ENCODE measurements around the gene PHLDB1.
"Not testable (repeated sequence)": the region's sequence is repeated elsewhere in the genome, so short reads cannot be mapped to it uniquely, and the experiment has no call there.

The PHLDB1 gene

DNA sequence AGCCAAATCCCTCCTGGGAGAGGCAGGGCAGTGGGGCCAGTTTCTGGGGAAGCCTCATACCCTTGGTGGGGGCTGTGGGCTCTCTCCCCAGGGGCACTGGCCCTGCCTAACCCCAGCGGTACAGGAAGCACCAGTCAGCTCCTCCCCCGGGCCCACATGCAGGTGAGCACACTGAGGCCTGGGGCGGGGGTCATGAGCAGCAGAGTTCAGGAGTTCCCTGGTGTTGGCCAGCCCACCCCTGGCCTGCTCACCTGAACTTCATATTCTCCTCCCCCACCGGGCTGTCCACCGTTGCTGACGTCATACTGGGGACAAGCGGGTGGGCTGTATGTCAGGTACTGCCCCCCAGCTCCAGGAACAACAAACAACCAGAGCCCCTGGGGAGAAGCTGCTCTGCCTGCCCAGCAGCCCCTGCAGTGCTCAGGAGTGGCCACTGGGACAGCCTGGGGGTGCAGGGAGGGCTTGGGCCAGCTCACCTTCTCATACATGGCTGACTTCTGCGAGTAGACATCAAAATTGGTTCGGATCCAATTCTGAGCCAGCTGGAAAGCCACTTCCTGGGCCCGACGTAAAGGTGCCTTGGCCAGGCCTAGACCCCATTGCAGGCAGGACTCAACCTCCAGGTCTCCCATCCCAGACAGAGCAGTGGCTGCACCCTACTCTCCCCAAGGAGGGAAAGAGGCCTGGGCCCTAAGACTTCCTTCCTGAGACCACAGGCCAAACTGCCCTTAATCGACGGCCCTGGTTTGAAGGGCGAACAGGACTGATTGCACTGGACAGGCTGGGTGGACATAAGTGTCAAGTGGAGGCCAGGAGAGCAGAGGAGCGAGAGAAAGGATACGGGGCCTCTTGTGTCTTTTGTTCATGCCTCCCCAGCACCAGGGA lies 51.3 kb downstream of the PHLDB1 start:
- DNase-seq (ENCODE audit: low read depth in 2 of 2): no peak

DNA sequence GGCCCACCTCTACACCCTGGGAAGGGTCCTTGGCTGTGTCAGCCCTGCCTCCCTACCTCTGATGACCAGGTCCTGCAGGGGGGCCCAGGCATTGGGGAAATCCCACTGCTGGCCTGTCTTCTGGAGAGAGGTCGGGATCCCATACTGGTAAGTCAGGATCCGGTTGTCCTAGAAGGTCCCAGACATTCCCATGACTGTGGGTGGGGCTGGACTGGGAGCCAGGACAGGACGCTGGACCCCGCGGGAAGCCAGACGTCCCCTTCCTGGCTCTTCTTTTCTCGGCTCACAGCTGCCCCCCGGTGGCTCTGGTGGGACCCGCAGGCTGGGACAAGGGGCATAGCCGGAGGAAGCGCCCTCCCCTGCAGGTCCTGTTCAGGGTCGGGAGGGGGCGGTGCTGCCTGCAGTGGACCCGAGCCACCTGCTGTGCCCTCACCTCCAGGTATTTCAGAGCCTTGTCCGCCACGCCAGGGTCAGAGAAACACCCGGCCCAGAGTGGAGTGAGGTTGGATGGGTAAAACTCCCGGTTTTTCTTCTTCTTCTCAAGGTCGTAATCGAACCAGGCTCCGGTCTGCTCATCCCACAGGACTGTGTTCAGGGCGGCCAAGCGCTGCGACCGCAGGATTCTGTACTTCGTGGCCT lies 52.0 kb downstream of the PHLDB1 start:
- DNase-seq (ENCODE audit: low read depth in 2 of 2): peak; percentile 72 to 94

DNA sequence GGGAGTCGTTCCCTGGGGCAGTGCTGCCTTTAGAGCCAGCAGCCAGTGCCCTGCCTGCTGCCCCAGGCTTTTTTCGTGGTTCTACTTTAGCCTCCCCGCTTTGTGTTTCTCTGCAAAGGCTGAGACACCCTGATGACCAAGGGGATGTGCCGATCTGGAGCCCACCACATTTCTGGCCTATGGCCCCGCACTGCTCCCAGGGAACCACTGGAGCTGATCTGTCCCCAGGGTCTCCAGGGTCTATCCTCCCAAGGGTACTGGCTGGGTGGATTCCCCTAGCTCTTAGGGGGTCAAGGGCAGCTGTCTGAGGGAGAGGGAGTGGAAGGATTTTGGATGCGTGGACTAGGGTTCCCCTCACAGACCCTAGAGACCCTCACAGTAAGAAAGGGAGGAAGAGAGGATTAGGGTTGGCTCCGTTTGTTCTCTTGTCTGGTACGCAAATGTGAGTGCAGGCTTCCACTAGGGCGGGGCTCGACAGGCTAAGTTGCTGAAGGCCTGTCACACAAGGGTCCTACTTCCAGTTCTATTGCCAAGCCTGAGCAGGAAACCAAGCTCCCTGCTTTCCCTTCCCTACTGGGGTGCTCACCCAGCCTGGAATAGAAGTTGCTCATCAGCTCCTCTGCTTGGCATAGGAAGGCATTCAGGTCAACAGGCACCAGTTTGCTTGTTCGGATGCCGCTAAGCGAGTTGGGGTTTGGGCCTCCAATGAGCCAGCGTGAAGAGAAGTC lies 52.7 kb downstream of the PHLDB1 start:
- no peak for DNase-seq (ENCODE audit: low read depth in 2 of 2)

DNA sequence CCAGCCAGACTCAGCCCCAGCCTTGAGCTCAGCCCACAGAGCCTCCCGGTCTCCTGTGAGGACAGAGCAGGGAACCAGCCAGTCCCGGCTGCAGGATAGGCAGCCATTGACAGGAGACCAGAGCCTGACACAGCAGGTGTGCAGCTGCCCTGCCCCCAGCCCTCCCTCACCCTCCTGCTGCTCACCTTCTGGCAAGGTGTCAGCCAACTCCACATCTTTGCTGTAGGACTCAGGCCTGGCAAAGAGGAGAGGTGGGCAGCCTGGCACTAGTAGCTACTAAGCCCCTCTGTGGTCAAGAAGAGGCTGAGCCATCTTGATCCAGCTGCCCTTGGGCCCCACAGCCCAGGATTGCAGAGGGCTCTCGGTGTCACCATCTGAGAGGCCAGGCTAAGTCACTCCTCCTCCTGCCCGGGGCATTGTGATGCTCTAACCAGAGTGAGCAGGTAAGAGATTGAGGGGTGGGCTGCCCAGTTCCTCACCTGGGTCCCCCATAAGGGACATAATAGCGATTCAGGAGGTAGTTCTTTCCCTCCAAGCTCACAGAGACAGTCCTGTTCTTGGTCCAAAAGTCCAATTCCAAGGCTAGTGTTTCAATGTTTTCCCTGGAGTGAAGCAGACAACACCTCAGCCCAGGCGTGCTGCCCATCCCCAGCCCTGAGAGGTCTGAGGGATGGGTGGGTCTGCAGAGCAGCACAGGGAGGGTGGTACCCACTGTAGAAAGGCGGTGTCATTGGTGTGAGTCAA lies 53.4 kb downstream of the PHLDB1 start:
- no peak for DNase-seq (ENCODE audit: low read depth in 2 of 2)

DNA sequence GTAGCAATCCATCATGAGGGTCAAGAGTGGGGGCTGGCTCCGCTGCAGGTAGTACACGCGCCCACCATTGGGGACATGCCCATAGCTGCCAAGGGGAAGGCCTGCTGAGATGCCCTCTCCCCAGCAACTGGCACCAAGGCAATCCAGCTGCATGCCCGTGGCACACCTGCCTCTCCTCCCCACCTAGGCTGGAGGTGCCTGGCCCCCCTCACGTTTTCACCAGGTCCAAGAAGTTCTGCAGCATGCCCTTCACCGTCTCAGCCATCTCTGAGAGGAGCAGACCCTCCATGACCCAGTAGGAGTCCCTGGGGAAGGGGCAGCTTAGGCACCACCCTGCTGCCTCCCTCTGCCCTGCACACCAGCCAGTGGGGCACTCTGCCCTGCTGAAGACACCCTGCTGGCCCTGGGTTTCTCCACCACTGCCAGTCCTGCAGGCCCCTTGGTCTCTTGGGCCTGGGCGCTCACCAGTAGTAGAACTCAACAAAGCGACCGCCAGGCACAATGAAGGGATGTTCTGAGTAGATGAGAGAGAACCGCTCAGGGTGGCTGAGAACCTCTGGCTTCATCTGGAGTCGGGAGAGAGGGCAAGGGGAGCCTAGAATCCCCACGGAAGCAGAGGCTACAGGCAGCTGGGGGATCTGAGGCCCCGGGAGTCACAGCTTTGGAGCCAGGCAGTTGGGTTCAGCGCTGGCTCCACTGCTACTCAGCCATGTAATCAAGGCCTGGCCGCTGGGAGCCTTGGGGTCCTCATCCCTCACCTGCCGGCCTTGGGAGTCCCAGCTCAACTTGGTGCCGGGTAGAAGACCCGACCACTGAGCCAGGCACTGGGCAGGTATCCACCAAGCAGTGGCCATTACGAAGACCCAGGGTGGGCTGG lies 54.2 kb downstream of the PHLDB1 start:
- no peak for DNase-seq (ENCODE audit: low read depth in 2 of 2)

DNA sequence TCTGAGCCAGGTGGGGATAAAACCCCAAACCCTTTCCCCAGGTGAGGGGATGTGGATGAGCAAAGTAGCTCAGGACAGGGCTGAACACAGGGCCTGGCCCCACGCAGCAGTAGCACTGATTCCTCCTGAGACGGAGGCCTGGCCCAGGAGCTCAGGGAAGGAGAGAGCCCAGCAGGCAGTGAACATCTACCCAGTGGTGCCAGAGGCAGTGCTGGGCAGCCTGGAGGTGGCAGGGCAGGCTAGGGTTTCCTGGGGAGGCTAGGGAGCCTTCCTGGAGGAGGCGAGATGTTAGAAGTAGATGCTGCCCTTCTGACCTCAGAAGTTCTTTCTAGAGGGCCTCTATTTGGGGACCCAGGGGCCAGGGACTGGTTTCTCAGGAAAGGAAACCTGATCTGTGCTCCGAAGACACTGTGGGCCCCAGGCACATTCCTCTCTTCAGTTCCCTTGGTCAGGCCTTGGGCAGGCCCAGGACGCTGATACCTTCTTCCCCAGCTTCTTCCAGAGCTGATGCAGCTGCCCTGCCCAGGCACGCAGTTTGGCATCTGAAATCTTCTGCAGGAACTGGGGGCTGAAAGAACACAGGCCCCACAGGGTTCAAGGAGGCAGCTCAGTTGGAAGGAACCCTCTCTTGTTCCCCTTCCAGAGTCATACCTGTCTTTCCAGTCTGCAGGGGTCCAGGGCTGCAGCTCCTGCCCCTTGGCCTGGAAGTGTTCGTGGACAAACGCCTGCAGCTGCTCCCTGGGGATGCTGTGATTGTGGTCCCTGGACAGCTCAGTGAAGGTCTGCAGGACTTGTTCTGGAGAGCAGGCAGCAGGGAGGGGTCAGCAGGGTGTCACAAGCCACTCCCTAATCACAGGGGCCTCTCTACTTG lies 55.2 kb downstream of the PHLDB1 start:
- no peak for DNase-seq (ENCODE audit: low read depth in 2 of 2)

DNA sequence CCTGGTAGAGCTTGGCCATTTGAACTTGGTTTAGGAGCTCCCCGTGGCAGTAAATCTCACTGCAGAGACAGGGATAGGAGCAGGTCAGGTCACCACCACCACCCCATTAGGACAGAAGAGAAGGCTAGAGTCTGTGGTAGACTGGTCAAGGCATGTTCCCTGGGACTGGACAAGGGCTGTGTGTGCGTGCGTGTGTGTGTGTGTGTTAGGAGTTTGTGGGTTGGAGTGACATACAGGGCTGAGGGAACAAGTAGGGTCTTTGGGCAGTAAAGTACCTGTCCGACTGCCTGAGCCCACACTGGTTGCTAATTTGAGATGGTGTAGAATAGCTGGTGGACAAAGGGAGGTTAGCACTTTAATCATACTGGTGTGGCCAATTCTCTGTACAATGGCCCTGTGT lies 56.0 kb downstream of the PHLDB1 start:
- no peak for DNase-seq (ENCODE audit: low read depth in 2 of 2)

DNA sequence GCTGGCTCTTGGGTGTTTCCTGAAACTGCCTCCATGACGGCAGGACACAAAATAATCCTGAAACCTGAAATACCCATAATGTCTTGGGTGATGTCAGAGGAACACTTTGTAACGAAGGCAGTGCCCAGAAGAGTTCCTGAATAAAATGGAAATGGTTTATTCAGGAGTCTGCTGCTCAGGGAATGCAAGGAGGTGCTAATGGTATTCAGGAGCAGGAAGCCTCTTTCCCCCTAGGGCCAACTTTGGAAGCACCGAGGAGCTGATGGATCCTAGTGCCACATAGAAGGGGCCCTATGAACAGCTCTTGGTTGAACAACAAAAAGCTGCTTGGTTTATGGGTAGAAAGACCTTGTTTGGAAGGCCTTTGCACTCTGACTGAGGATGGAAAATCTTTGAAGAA lies 56.5 kb downstream of the PHLDB1 start:
- no peak for DNase-seq (ENCODE audit: low read depth in 2 of 2)

DNA sequence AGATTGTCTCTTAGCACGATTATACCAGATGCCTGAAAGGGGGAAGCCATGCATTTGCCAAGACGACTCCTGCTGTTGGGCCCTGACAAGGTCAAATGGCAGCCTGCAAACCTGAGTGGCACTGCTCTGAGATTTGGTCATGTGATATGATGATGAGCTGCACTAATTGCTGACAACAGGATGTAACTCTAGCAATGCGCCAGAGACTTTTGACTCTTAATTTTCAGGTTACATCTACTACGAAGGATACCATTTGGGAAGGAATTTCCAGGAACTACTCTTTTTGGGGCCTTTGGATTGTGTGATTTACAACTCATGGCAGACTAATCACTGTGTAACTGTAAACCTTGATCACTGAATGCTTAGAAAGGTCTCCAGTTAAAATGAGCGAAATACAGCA lies 59.0 kb downstream of the PHLDB1 start:
- no peak for DNase-seq (ENCODE audit: low read depth in 2 of 2)

DNA sequence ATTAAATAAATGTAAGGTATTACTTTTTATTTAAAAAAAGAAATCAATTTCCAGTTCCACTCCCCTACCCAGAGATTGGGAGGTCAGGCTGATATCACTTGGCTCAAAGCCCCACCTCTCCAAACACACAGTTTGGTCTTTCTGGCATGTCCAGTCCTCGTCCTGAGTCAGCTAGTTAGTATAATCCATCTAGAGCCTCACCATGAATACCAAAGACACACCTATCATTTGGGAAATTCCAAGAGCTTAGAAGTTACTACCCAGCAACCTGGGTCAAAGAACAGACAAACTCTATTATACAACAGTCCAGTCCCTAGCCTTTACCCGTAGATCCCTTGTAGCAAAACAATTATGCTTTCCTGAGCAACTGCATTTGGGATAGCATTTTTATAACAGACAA lies 62.6 kb downstream of the PHLDB1 start:
- DNase-seq (ENCODE audit: low read depth in 2 of 2): no peak

DNA sequence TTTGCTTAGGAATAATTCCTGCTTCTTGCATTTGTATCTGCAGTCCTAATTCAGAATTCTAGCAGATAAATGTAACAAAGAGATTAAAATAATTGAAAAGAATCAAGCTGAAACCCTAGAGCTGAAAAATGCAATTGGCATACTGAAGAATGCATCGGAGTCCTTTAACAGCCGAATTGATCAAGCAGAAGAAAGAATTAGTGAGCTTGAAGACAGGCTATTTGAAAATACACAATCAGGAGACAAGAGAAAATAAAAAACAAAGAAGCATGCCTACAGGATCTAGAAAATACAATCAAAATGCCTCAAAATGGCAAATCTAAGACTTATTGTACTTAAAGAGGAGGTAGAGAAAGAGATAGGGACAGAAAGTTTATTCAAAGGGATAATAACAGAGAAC lies 63.8 kb downstream of the PHLDB1 start:
- no peak for DNase-seq (ENCODE audit: low read depth in 2 of 2)

DNA sequence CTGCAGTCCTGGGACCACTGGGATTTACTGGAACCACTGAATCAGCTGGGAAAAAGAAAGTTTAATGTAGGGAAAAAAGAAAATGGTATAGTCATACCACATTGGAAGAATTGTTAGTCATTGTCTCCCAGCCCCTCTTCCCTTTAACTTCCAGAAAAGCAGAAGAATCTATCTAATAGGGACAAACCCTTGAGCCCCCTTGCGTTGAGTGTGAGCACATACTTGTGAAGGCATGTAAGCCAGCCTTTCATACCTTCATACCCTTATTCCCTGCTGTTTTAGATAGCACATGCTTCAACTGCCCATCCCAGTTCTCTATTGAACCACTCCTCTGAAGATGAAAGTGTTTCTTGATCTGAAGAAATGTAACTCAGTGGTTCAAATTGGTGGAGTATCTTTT lies 65.4 kb downstream of the PHLDB1 start:
- DNase-seq (ENCODE audit: low read depth in 2 of 2): no peak

DNA sequence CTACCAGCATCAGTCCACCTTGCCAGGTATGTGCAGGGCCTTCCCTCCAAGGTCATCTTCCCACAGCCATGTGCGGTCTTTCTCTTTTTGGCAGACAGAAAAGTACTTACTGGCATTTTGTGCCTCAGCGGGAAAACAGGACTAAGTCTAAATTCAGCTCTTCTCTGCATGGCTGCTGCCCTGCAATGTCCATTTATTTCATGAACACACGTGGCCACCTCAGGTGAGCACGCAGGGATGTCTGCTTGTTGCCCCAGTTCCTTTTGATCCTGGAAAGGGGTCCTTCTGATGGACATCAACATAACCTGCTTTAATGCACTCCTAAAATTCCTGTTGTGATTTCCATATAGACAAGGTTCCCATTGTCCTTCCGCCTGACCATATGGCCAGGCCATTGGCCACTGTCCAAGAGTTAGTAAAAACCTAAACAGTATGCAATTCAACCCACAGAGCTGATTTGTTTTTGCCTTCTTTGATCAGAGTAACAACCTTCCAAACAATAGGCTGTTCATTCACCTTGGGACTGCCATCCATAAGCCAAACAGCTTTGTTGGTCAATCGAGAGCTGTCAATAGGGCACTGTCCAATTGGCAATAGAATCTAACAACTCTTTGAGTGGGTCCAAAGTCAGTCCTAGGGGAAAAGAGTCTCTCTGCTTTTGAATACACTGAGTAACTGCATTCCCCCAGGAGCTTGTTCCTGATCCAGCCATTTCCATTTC lies 66.1 kb downstream of the PHLDB1 start:
- no peak for DNase-seq (ENCODE audit: low read depth in 2 of 2)

DNA sequence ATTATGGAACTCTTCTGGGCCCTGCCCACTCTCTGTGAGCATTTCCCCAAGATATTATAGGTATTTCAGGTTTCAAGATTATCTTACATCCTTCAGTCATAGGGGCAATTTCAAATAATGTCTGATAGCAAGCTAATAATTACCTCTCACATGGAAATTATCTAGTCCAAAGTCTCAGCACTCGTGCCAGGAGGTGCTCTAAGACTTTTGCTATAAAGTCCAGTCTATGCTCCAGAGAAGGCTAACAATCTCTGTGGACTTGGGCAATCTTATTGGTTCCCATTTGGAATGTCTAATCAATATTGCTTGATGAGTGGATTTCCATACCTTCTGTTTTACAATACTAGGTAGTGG lies 66.6 kb downstream of the PHLDB1 start:
- DNase-seq (ENCODE audit: low read depth in 2 of 2): no peak

DNA sequence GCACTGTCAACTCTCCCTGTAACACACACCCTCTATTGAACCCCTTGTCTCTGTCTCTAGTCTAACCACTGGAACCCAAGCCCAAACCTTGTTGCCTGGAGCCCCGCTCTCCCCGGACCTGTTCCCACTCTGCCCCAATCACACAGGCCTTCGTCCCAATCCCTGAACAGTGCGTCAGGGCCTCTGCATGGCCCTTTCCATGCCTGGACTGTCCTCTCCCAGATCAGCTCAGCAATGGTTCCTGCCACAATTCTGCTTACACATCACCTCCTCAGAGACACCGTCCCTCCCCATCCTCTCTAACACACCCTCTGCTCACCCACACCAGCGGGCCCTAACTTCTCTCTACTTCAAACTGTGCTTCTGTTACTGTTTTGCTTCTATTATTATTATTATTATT lies 70.6 kb downstream of the PHLDB1 start:
- no peak for DNase-seq (ENCODE audit: low read depth in 2 of 2)

DNA sequence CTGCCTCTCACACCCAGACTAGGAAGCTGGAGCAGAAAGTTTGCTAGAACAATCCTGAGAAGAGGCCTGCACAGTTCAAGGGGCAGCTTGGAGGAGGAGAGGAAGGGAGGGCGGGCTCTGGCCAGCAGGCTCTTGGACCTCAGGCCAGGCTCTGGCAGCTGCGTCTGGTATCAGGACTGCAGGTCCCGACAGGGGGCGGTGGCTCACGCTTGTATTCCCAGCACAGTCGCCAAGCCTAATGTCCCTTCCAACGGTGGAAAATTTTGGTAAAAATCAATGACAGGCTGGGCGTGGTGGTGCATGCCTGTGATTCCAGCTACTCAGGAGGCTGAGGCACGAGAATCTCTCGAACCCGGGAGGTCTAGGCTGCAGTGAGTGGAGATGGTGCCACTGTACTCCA lies 71.5 kb downstream of the PHLDB1 start:
- DNase-seq (ENCODE audit: low read depth in 2 of 2): not testable (repeated sequence)

DNA sequence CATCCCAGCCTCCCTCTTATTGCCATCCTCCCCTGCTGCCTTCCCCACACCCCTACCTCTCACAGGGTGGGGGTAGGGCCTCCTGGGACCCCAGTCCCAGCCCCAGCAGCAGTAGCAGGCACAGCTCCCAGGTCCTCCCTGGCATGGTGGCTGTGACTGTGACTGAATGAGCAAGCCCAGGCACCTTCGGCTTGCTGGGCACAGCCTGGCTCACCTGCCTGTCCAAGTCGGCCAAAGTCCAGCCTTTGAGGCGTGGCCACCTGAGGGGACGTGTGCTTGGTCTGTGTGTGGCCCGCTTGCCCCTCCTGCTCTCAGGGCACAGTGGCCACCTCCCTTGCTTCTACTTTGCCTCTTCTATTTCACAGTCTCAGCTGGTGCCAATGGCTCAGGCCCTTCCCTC lies 72.1 kb downstream of the PHLDB1 start, which contains the start of gene TREH:
Gene TREH (minus strand): TSS at position 168 of the 400 bp plus-strand sequence. CDS start 23 bp downstream, at position 145.
- DNase-seq (ENCODE audit: low read depth in 2 of 2): no peak

DNA sequence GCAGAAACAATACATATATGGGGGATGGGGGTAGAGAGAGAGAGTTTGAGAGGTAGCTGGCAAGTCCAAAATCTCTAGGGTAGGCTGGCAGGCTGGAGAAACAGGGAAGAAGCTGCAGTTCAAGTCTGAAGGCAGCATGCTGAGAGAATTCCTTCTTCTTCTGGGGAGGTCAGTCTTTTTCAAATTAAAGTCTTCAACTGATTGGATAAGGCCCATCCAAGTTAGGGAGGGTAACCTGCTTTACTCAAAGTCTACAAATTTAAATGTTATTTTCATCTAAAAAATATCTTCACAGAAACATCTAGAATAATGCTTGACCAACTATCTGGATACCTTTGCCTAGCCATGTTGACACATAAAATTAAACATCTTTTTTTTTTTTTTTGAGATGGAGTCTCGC lies 75.0 kb downstream of the PHLDB1 start:
- no peak for DNase-seq (ENCODE audit: low read depth in 2 of 2)

DNA sequence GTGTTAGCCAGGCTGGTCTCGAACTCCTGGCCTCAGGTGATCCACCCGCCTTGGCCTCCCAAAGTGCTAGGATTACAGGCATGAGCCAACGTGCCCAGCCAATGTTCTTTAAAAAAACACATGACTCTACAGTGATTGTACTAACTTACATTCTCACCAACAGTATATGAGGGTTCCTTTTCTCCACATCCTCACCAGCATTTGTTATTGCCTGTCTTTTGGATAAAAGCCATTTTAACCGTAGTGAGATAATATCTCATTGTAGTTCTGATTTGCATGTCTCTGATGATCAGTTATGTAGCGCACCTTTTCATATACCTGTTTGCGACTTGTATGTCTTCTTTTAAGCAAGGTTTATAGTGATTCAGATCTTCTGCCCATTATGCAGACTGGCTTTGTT lies 75.5 kb downstream of the PHLDB1 start:
- DNase-seq (ENCODE audit: low read depth in 2 of 2): not testable (repeated sequence)

Measured in stimulated activated CD4-positive, alpha-beta T cell treated with anti-CD3 and anti-CD28 coated beads, Interleukin-12 subunit alpha, Interleukin-12 subunit beta, amount 100 ng/mL, for 24 hours (primary cell).